ENCODE results near the gene NBPF3.

Gene NBPF3

DNA sequence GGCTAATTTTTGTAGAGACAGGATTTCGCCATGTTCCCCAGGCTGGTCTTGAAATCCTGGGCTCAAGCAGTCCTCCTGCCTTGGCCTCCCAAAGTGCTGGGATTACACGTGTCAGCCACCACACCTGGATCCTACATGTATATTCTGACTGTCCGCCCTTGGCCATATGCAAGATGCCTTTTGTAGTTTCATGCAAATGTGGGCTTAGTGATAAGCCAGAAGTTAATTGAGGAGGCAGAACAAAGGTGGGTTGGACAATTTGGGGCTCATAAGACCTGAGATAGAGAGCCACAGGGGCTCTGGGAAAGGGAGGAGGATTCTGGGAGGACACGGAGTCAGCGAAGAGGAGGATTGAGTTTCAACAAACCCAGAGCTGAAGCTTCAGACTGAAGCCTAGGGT, 94.2 kb downstream of the NBPF3 start:
- TF ChIP-seq ZNF8 (CRISPR knock-in tag; IDR thresholded peaks at IDR 0.05) (no peak), RARB (CRISPR knock-in tag; IDR thresholded peaks at IDR 0.05) (no peak), ZFP3 (CRISPR knock-in tag; IDR thresholded peaks at IDR 0.05) (no peak), ESRRG (CRISPR knock-in tag; IDR thresholded peaks at IDR 0.05) (no peak), ARNTL (CRISPR knock-in tag; IDR thresholded peaks at IDR 0.05; ENCODE audit: borderline replicate concordance, low read depth) (no peak), OSR1 (CRISPR knock-in tag; IDR thresholded peaks at IDR 0.05) (no peak), ZFP30 (CRISPR knock-in tag; IDR thresholded peaks at IDR 0.05) (no peak), PPARA (CRISPR knock-in tag; IDR thresholded peaks at IDR 0.05; ENCODE audit: borderline replicate concordance) (no peak), ZC3H10 (CRISPR knock-in tag; IDR thresholded peaks at IDR 0.05) (no peak), ZNF565 (CRISPR knock-in tag; conservative IDR thresholded peaks at IDR 0.05; ENCODE audit: low read depth) (no peak), TCF4 (CRISPR knock-in tag; IDR thresholded peaks at IDR 0.05; ENCODE audit: borderline replicate concordance) (no peak), ZNF70 (CRISPR knock-in tag; IDR thresholded peaks at IDR 0.05) (no peak), POU6F1 (CRISPR knock-in tag; IDR thresholded peaks at IDR 0.05; ENCODE audit: borderline replicate concordance, low read depth) (no peak), PATZ1 (CRISPR knock-in tag; IDR thresholded peaks at IDR 0.05; ENCODE audit: borderline replicate concordance) (no peak)
- TF ChIP-seq, protein P1, sequence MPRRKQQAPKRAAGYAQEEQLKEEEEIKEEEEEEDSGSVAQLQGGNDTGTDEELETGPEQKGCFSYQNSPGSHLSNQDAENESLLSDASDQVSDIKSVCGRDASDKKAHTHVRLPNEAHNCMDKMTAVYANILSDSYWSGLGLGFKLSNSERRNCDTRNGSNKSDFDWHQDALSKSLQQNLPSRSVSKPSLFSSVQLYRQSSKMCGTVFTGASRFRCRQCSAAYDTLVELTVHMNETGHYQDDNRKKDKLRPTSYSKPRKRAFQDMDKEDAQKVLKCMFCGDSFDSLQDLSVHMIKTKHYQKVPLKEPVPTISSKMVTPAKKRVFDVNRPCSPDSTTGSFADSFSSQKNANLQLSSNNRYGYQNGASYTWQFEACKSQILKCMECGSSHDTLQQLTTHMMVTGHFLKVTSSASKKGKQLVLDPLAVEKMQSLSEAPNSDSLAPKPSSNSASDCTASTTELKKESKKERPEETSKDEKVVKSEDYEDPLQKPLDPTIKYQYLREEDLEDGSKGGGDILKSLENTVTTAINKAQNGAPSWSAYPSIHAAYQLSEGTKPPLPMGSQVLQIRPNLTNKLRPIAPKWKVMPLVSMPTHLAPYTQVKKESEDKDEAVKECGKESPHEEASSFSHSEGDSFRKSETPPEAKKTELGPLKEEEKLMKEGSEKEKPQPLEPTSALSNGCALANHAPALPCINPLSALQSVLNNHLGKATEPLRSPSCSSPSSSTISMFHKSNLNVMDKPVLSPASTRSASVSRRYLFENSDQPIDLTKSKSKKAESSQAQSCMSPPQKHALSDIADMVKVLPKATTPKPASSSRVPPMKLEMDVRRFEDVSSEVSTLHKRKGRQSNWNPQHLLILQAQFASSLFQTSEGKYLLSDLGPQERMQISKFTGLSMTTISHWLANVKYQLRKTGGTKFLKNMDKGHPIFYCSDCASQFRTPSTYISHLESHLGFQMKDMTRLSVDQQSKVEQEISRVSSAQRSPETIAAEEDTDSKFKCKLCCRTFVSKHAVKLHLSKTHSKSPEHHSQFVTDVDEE (CRISPR knock-in tag; IDR thresholded peaks at IDR 0.05), result no peak
- no peak for ATAC-seq
